ENCODE measurements around the gene CILP2. TPM values are rescaled to one million over a fixed set of nuclear protein-coding genes. Genes with fewer than 3 reads are reported as not detected.
A peak's percentile ranks its signal among the peaks of the same experiment; 100 is the strongest.

The CILP2 gene
- total and polyA plus RNA-seq, 7 experiments from 2014 or later, result 0.27 to 0.69 (median 0.49) TPM; not detected in 1

DNA sequence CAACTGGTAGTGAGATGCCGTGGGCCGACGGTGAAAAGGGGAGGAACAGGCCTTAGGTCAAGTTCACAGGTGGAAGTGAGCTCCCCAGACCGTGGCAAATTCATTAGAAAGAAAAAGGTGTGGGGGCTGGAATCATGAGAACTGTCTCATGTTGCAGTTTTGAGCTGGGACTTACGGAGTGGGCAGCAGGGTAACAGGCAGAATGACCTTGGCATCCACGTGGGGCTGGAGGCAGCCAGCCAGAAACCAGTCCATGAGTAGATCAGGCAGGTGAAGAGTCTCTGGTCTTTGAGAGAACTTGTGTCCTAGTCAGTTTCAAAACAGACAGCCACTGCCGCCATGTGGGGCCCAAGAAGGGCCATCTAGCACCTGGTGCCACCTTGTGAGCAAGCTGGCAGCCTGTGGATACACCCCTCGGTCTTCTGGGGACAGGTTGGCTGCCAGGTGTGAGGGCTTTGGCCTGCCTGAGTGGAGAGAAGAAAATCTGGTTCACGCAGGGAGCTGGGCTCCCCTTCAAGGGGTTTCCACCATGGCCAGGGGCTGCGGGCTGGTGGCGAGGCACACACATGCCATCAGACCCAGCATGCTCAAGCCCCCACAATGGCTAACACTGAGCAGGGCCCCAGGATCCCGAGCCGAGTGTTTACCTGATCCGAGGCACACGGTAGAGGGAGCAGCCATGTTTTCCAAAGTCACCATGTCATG lies 46.6 kb upstream of the CILP2 start:
- Histone ChIP-seq H3K4me1 (ENCODE audit: control insufficient read depth in 2 of 2, insufficient read depth in 2 of 2, low read length in 2 of 2) (peaks cover 33 to 35% of the 10 kb centered on the region in 2 donors), H3K36me3 (ENCODE audit: control insufficient read depth in 2 of 3, insufficient read depth in 3 of 3, low read length in 3 of 3) (peaks cover 7 to 41% (median 22%) of the 10 kb centered on the region in 3 experiments), H3K27me3 (ENCODE audit: control insufficient read depth in 2 of 2, insufficient read depth in 2 of 2, low read length in 2 of 2) (no peaks in the 10 kb centered on the region), H3K9me3 (ENCODE audit: control insufficient read depth in 2 of 3, low read length in 3 of 3) (no peaks in the 10 kb centered on the region), H3K27ac (ENCODE audit: low read depth, low read length) (no peak overlapping the region), H3K4me3 (ENCODE audit: low read length) (no peak overlapping the region)
- ChIA-PET POLR2A (interaction anchor here (1.0 to 6.4 kb wide), 8 partner anchors 19 to 218 kb away, joined by 3 to 101 read pairs (median 8); partner anchors contain the start of genes GATAD2A, NDUFA13, TM6SF2 and TSSK6), CTCF (interaction anchor here (0.7 to 4.0 kb wide), 17 partner anchors 16 to 346 kb away, joined by 3 to 94 read pairs (median 5); partner anchors contain the start of gene GATAD2A)
- Mint-ChIP-seq H3K9me3 (no peaks in the 10 kb centered on the region), H3K27me3 (no peaks in the 10 kb centered on the region), H3K4me3 (no peak overlapping the region), H3K27ac (peak overlapping the region in 2 of 9 donors; percentile 14 to 36), H3K4me1 (peaks cover 24 to 45% (median 42%) of the 10 kb centered on the region in 7 donors), H3K36me3 (peaks cover 0 to 24% (median 3%) of the 10 kb centered on the region in 5 donors)
- no peak for DNase-seq
- intact Hi-C loops (cut with micrococcal nuclease), result loop anchor here in 1 of 2 donors (2.0 kb wide), 1 partner anchor 305 kb away; no protein-coding TSS in a partner anchor
- no peak for ATAC-seq

DNA sequence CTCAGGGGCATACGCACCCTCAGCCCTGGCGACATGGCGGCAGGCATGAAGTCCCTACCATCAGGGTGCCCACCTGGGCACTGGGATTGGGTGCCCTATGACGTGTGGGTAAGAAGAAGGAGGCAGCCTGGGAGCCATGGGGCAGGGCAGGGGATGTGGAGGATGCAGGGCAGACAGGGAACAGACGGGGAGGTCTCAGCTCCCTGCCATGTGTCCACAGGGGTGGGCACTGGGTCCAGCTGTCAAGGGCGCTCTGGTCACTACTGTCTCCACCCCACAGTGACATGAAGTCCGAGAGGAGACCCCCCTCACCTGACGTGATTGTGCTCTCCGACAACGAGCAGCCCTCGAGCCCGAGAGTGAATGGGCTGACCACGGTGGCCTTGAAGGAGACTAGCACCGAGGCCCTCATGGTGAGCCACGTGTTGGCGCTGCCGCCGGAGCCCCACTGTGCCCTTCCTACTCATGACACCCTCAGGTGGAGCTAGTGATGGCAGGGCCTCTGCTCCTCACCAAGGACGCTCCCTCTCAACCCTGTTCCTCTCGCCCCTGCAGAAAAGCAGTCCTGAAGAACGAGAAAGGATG lies 45.9 kb upstream of the CILP2 start:
- Histone ChIP-seq H3K4me1 (ENCODE audit: control insufficient read depth in 2 of 2, insufficient read depth in 2 of 2, low read length in 2 of 2) (peaks cover 31 to 33% of the 10 kb centered on the region in 2 donors), H3K4me3 (ENCODE audit: low read length) (no peak overlapping the region), H3K27ac (ENCODE audit: low read depth, low read length) (no peak overlapping the region), H3K27me3 (ENCODE audit: control insufficient read depth in 2 of 2, insufficient read depth in 2 of 2, low read length in 2 of 2) (no peaks in the 10 kb centered on the region), H3K9me3 (ENCODE audit: control insufficient read depth in 2 of 3, low read length in 3 of 3) (no peaks in the 10 kb centered on the region), H3K36me3 (ENCODE audit: control insufficient read depth in 2 of 3, insufficient read depth in 3 of 3, low read length in 3 of 3) (peaks cover 7 to 47% (median 22%) of the 10 kb centered on the region in 3 experiments)
- Mint-ChIP-seq H3K9me3 (no peaks in the 10 kb centered on the region), H3K27me3 (no peaks in the 10 kb centered on the region), H3K27ac (peak overlapping the region in 3 of 9 donors; percentile 16 to 41 (median 36)), H3K4me3 (no peak overlapping the region), H3K4me1 (peaks cover 24 to 39% (median 35%) of the 10 kb centered on the region in 7 donors), H3K36me3 (peaks cover 0 to 29% (median 7%) of the 10 kb centered on the region in 5 donors)
- intact Hi-C loops (cut with micrococcal nuclease), result no loop called here
- ChIA-PET CTCF (interaction anchor here (0.8 to 1.7 kb wide), 5 partner anchors 87 to 165 kb away, joined by 3 to 9 read pairs (median 3); partner anchors contain the start of gene GATAD2A), POLR2A (interaction anchor here (0.8 to 6.4 kb wide), 5 partner anchors 22 to 128 kb away, joined by 3 to 101 read pairs (median 3); no protein-coding TSS in a partner anchor)
- no peak for ATAC-seq
- DNase-seq, result no peak

DNA sequence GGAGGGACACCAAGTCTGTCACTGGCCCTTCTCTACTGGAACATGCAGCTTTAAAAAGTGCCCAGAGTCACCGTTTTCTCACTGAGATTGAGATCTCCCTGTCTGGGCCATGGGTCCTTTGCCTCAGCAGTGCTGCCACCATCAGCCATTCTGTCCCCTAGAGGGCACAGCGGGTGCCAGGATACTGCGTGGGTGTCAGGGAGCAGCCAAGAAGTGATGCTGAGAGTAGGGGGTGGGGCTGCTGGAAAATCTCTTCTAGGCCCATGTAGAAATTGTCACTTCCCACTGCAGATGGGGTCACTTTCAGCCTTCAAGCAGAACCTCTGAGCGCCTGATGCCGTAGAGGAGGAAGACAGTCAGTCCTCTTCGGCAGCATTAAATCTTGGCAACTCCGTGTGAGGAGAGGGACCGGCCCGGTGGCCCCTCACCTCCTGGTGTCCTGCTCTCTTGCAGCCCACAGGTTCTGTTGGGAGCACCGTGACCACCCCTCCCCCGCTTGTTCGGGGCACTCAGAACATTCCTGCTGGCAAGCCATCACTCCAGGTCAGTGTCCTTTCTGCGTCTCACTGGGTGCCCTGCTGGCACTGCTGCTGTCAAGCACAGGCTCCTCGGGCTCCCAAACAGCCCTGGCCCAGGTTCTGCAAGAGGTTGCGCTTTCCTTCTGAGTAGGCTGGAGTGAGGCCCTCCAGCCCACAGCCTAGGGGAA lies 44.1 kb upstream of the CILP2 start:
- H3K36me3 Mint-ChIP-seq, result peaks cover 0 to 33% (median 7%) of the 10 kb centered on the region in 5 donors
- peaks cover 0 to 1% (median 0%) of the 10 kb centered on the region in 11 donors for H3K9me3 Mint-ChIP-seq
- POLR2A ChIA-PET, result no interaction called here
- H3K9me3 ChIP-seq (ENCODE audit: control insufficient read depth in 2 of 3, low read length in 3 of 3), result no peaks in the 10 kb centered on the region
- CTCF ChIA-PET, result interaction anchor here (0.6 to 1.7 kb wide), 2 partner anchors 92 to 132 kb away, joined by 3 to 9 read pairs; no protein-coding TSS in a partner anchor
- no peak for DNase-seq
- H3K36me3 ChIP-seq (ENCODE audit: control insufficient read depth in 2 of 3, insufficient read depth in 3 of 3, low read length in 3 of 3), result peaks cover 18 to 66% (median 26%) of the 10 kb centered on the region in 3 experiments
- no peak overlapping the region for H3K27ac Mint-ChIP-seq
- peaks cover 12 to 17% of the 10 kb centered on the region in 2 donors for H3K4me1 ChIP-seq (ENCODE audit: control insufficient read depth in 2 of 2, insufficient read depth in 2 of 2, low read length in 2 of 2)
- ATAC-seq, result no peak
- no peaks in the 10 kb centered on the region for H3K27me3 Mint-ChIP-seq
- H3K4me1 Mint-ChIP-seq, result peaks cover 12 to 20% (median 17%) of the 10 kb centered on the region in 7 donors
- no peak overlapping the region for H3K4me3 ChIP-seq (ENCODE audit: low read length)
- no peak overlapping the region for H3K27ac ChIP-seq (ENCODE audit: low read depth, low read length)
- intact Hi-C loops (cut with micrococcal nuclease), result no loop called here
- H3K4me3 Mint-ChIP-seq, result no peak overlapping the region
- H3K27me3 ChIP-seq (ENCODE audit: control insufficient read depth in 2 of 2, insufficient read depth in 2 of 2, low read length in 2 of 2), result no peaks in the 10 kb centered on the region

DNA sequence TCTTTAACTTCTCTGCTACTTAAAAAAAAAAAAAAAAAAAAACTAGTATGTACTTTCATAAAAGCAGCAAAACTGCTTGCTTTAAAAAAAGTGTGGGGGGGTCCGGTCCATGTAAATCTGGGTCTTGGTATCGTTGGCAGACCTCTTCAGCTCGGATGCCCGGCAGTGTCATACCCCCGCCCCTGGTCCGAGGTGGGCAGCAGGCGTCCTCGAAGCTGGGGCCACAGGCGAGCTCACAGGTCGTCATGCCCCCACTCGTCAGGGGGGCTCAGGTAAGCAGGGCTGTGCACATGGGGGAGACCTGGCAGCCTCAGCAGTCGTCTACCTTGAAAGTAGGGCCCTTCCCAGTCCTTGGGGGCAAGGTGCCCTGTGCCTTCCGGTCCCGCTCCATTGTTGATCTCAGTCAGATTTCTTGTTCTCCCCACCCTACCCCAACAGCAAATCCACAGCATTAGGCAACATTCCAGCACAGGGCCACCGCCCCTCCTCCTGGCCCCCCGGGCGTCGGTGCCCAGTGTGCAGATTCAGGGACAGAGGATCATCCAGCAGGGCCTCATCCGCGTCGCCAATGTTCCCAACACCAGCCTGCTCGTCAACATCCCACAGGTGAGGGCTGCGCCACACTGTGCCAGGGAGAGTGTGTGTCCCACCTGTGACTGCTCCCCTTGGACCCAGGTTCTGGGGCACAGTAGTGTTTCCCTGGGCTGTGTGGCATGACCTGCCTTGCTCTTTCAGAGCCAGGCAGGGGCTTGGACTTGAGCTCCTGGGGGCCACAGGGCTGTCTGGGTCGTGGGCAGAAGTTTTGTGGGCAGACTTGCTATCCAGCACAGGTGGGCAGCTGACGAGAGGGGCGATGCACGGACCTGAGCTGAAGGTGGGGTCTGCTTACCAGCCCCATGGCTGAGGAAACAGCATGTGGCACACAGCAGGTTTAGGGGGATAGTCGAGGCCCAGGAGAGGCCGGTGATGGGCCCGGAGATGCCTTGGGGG lies 42.2 kb upstream of the CILP2 start:
- Histone ChIP-seq H3K27me3 (ENCODE audit: control insufficient read depth in 2 of 2, insufficient read depth in 2 of 2, low read length in 2 of 2) (no peaks in the 10 kb centered on the region), H3K9me3 (ENCODE audit: control insufficient read depth in 2 of 3, low read length in 3 of 3) (no peaks in the 10 kb centered on the region), H3K27ac (ENCODE audit: low read depth, low read length) (no peak overlapping the region), H3K36me3 (ENCODE audit: control insufficient read depth in 2 of 3, insufficient read depth in 3 of 3, low read length in 3 of 3) (peaks cover 22 to 85% (median 44%) of the 10 kb centered on the region in 3 experiments), H3K4me3 (ENCODE audit: low read length) (no peak overlapping the region), H3K4me1 (ENCODE audit: control insufficient read depth in 2 of 2, insufficient read depth in 2 of 2, low read length in 2 of 2) (no peaks in the 10 kb centered on the region)
- Mint-ChIP-seq H3K9me3 (peaks cover 0 to 2% (median 0%) of the 10 kb centered on the region in 11 donors), H3K27ac (peak overlapping the region in 2 of 9 donors; percentile 8 to 41), H3K27me3 (no peaks in the 10 kb centered on the region), H3K4me3 (no peak overlapping the region), H3K4me1 (peaks cover 0 to 3% (median 0%) of the 10 kb centered on the region in 7 donors), H3K36me3 (peaks cover 0 to 38% (median 7%) of the 10 kb centered on the region in 5 donors)
- CTCF ChIA-PET, result no interaction called here
- ATAC-seq (no peak), DNase-seq (no peak)
- intact Hi-C loops (cut with micrococcal nuclease), result no loop called here
- POLR2A ChIA-PET, result interaction anchor here (0.9 kb wide), 1 partner anchor 11 kb away, joined by 3 read pairs; no protein-coding TSS in a partner anchor

DNA sequence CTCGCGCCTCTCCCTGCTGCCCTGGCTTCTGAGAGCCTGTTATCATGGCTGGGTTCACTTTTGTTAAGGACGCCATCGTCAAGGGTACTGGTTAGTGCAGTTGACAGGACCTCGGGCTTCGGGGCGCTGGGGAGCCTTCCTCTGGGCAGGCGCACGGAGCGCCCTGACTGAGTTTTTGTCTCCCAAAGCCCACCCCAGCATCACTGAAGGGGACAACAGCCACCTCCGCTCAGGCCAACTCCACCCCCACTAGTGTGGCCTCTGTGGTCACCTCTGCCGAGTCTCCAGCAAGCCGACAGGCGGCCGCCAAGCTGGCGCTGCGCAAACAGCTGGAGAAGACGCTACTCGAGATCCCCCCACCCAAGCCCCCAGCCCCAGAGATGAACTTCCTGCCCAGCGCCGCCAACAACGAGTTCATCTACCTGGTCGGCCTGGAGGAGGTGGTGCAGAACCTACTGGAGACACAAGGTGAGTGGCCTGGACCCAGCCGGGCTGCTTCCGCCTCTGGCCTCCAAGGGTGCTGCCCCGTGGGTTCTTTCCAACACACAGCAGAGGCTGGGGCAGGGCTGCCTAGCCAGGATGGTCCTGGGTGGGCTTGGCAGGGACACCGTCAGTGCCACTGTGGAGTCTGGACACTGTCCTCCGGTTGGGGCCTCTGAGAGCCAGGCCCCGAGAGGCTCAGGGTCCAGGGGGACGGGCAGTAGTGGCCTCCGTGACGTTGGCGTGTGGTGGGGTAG lies 39.6 kb upstream of the CILP2 start:
- H3K4me1 ChIP-seq (ENCODE audit: control insufficient read depth in 2 of 2, insufficient read depth in 2 of 2, low read length in 2 of 2), result no peaks in the 10 kb centered on the region
- H3K27ac ChIP-seq (ENCODE audit: low read depth, low read length), result no peak overlapping the region
- peaks cover 0 to 2% (median 0%) of the 10 kb centered on the region in 11 donors for H3K9me3 Mint-ChIP-seq
- no peaks in the 10 kb centered on the region for H3K9me3 ChIP-seq (ENCODE audit: control insufficient read depth in 2 of 3, low read length in 3 of 3)
- H3K27me3 Mint-ChIP-seq, result no peaks in the 10 kb centered on the region
- H3K36me3 ChIP-seq (ENCODE audit: control insufficient read depth in 2 of 3, insufficient read depth in 3 of 3, low read length in 3 of 3), result peaks cover 22 to 96% (median 56%) of the 10 kb centered on the region in 3 experiments
- intact Hi-C loops (cut with micrococcal nuclease), result no loop called here
- ChIA-PET POLR2A (interaction anchor here (0.6 kb wide), 1 partner anchor 10 kb away, joined by 3 read pairs; no protein-coding TSS in a partner anchor), CTCF (no interaction called here)
- H3K27ac Mint-ChIP-seq, result no peak overlapping the region
- no peaks in the 10 kb centered on the region for H3K27me3 ChIP-seq (ENCODE audit: control insufficient read depth in 2 of 2, insufficient read depth in 2 of 2, low read length in 2 of 2)
- peaks cover 0 to 3% (median 0%) of the 10 kb centered on the region in 7 donors for H3K4me1 Mint-ChIP-seq
- no peak overlapping the region for H3K4me3 ChIP-seq (ENCODE audit: low read length)
- DNase-seq (no peak), ATAC-seq (no peak)
- H3K4me3 Mint-ChIP-seq, result no peak overlapping the region
- peaks cover 0 to 44% (median 12%) of the 10 kb centered on the region in 5 donors for H3K36me3 Mint-ChIP-seq

All from naive thymus-derived CD4-positive, alpha-beta T cell (primary cell).